LHCN-M2 (cell line): ENCODE data around the gene IGFLR1. TPM values are rescaled to one million over a fixed set of nuclear protein-coding genes. Genes with fewer than 3 reads are reported as not detected.

Source experiments
- DNase-seq: peaks from one replicate; pipeline ENCODE4 v3.0.0-alpha.2; 2012; ENCODE audit warnings: low read depth
- total RNA-seq: library from RNA; depleted of rRNA; stranded (reverse); fragments of >200 nt; gene quantifications from 2 replicates; pipeline ENCODE4 v1.2.3, GENCODE V29; 2014

The IGFLR1 gene
- total RNA-seq, 1 experiment from 2014 or later, result 11.7 TPM

DNA sequence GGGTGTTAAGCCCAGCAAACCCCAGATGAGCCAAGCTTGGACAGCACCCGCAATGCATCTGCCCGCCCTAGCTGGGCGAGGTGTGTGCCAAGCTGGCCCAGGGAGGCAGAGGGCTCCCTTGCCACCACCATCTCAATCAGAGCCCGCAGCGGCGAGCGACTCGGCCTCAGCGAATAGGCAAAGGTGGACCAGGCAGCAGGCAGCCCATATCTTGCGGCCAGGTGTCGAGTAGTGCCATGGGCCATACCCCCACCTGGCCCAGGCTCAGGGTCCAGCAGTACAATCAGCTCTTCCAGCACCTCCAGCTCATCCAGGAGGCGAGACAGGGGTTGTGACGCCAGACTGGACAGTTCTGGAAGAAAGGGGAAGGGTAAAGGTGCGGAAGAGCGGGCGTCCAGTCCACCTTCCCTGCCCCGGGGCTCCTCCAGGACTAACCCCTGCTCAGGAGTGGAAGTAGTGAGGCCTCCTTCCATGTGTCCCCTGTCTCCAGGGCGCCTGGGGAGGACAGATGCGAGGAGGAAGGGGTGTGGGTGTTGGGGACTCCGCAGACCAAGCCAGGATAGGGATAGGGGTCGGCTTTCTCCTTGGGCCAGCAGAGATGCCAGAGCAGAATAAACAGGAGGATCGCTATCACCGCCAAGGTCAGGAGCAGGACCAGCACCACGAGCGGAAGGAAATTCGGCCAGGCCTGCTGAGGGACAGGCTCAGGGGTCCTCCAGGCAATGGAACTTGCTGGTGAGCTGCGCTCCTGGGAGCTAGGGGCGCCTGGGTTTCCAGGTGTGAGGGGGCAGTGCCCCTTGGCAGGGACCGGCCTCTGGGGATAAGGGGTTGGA is 2.8 kb downstream of the IGFLR1 start:
- no peak for DNase-seq

DNA sequence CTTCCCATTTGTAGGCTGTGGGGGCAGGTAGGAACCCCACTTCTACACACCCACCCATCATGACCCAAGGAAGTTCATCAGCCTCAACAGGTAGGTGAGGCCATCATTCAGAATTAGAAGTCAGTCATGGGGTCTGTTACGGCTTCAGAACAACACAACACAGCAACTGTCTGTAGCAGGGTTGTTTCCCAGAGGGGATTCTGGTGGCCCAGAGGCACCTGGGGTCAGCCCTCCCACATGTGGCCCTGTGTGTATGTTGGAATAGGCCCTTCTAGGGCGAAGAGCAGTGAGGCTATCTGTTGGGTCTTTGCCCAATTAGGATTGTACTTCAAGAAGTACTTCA is 3.4 kb downstream of the IGFLR1 start:
- no peak for DNase-seq

DNA sequence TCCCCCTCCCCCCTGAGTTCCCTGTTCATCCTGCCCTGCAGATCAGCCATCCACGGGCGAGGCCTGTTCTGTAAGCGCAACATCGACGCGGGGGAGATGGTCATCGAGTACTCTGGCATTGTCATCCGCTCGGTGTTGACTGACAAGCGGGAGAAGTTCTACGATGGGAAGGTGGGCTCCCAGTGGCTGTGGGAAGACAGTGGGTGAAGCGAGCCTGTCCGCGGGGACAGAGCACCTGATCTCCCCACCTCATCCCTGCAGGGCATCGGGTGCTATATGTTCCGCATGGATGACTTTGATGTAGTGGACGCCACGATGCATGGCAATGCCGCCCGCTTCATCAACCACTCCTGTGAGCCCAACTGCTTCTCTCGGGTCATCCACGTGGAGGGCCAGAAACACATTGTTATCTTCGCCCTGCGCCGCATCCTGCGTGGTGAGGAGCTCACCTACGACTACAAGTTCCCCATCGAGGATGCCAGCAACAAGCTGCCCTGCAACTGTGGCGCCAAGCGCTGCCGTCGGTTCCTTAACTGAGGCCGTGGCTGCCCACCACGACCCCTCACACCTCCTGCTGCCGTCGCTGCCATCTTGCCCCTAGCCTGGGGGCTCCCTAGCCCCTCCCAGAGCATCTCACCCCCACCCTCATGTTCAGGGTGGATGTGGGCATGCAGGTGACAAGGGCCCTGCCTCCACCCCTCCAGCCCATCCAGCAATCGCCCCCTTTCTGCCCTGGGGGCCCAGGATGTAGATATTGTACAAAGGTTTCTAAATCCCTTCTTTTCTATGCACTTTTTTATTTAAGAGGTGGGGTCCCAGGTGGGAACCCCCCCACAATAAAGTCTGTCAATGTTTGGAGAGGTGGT is 4.0 kb downstream of the IGFLR1 start:
- no peak for DNase-seq

DNA sequence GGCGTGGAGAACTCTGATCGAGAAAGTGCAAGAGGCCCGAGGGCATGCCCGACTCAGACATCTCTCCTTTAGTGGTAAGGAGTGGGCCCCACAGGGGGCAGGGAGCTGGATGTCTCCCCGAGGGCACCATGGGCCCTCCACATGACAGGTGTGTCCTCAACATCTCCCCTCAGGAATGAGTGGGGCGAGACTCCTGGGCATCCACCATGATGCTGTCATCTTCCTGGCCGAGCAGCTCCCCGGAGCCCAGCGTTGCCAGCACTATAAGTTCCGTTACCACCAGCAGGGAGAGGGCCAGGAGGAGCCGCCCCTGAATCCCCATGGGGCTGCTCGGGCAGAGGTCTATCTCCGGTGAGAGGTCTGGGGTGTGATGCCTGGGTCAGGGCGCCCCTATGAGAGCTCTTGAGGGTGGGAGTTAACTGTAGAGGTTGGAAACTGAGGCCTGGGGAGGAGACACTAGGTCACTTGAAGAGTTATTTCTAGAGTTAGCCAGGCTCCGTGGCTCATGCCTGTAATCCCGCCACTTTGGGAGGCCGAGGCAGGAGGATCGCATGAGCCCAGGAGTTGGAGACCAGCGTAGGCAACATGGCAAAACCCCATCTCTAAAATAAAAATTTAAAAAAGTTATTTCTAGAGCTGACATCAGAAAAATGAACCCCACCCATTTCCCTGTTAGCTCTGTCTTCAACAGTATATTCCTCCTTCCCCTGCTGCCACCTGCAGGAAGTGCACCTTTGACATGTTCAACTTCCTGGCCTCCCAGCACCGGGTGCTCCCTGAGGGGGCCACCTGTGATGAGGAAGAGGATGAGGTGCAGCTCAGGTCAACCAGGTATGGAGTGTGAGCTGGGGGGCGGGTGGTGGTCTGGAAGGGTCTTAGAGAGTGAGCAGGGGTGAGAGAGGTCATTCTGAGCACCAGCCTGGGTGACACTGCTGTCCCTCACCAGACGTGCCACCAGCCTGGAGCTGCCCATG is 5.1 kb downstream of the IGFLR1 start:
- no peak for DNase-seq

DNA sequence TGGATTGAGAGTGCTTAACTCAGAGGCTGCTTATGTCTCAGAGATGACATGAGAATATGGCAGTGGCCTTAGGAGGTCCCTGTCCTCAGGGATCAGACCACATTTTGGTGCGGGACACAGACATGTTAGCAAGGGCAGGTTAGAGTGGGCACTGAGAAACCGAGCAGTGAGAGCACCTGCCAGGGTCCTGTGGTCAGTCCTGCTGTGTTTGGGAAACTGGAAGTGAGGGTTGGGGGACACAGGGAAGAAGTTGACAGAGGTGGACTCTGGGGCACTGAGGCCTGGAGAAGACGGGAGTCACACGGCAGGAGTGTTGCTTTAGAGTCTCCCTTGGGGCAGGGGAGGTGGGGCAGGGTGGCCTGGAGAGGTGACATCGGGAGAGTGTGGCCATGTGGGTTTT is 7.4 kb downstream of the IGFLR1 start:
- no peak for DNase-seq

DNA sequence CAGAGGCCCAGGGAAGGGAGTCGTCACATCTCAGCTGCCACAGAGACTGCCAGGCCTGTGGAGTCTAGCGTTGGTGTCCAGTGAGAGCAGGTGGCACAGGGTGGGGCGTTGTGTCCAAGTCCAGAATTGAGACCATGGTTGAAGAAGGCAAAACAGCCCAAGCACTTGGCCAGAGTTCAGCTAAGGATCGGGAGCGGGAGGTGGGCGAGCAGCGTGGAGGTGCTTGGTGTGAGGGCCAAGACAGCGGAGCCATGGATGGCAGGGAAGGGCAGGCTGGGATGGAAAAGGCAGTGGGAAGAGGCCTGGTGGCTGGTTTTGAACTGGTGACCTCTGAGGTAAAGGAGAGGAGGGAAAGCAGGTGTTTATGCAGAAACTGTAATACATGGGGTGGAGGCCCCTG is 8.0 kb downstream of the IGFLR1 start:
- no peak for DNase-seq

DNA sequence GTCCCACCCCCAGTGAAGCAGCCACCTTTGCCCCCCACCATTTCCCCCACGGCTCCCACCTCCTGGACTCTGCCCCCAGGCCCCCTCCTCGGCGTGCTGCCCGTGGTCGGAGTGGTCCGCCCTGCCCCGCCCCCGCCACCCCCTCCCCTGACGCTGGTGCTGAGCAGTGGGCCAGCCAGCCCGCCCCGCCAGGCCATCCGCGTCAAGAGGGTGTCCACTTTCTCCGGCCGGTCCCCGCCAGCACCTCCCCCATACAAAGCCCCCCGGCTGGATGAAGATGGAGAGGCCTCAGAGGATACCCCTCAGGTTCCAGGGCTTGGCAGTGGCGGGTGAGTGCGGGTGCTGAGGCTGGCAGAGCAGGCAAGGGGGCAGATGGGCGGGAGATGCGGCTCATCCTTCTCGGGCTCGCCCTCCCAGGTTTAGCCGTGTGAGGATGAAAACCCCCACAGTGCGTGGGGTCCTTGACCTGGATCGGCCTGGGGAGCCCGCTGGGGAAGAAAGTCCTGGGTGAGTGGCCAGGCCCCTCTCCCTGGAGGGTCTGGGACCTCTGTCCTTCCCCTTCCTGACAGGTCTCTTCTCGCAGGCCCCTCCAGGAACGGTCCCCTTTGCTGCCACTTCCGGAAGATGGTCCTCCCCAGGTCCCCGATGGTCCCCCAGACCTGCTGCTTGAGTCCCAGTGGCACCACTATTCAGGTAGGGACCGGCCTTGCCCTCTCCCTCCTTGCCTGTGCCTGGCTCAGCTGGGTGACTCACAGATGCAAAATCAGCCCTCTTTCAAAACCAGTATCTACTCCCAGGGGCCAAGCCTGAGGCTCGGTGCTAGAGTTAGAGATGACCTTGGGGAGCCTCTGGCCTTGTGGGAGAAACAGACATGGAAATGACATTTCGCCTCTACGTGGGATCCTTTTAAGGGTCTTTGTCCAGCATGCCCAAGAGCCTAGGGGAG is 8.8 kb downstream of the IGFLR1 start:
- no peak for DNase-seq

DNA sequence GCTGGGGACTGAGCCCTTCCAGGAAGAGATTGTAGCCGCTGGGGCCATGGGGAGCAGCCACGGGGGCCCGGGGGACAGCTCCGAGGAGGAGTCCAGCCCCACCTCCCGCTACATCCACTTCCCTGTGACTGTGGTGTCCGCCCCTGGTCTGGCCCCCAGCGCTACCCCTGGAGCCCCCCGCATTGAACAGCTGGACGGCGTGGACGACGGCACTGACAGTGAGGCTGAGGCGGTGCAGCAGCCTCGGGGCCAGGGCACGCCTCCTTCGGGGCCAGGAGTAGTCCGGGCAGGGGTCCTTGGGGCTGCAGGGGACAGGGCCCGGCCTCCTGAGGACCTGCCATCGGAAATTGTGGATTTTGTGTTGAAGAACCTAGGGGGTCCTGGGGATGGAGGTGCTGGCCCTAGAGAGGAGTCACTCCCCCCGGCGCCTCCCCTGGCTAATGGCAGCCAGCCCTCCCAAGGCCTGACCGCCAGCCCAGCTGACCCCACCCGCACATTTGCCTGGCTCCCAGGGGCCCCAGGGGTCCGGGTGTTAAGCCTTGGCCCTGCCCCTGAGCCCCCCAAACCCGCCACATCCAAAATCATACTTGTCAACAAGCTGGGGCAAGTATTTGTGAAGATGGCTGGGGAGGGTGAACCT is 9.6 kb downstream of the IGFLR1 start:
- no peak for DNase-seq

DNA sequence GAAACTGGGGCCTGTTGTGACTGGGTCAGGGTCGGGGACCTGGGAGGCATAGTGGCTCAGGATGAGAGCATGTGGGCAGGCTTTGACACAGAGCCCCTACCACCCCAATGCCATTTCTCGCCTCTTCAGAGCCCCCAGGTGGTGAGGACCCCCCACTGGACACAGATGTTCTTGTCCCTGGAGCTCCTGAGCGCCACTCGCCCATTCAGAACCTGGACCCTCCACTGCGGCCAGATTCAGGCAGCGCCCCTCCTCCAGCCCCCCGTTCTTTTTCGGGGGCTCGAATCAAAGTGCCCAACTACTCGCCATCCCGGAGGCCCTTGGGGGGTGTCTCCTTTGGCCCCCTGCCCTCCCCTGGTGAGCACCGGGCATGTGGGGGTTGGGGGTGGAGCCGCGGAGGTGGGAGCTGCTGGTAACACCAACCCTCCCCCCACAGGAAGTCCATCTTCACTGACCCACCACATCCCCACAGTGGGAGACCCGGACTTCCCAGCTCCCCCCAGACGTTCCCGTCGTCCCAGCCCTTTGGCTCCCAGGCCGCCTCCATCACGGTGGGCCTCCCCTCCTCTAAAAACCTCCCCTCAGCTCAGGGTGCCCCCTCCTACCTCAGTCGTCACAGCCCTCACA is 10.4 kb downstream of the IGFLR1 start:
- DNase-seq, result no peak

DNA sequence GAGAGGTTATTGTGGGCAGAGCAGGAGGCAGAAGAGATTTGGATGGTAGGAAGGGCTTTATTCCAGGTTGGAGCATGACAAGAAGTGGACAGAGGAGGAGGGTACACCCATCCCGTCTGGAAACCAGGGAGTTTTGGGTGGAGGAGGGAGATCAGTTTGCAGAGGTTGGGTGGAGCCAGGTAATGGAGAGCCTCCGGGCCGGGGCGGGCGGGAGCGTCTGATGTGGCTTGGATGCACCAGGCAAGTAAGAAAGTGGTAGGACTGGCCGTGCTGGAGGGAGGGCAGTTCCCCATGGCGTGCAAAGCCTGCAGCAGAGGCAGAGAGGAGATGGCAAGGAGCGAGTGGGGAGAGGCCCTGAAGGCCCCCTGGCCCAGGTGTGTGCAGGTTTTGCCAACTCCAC is 10.9 kb downstream of the IGFLR1 start:
- DNase-seq, result no peak

DNA sequence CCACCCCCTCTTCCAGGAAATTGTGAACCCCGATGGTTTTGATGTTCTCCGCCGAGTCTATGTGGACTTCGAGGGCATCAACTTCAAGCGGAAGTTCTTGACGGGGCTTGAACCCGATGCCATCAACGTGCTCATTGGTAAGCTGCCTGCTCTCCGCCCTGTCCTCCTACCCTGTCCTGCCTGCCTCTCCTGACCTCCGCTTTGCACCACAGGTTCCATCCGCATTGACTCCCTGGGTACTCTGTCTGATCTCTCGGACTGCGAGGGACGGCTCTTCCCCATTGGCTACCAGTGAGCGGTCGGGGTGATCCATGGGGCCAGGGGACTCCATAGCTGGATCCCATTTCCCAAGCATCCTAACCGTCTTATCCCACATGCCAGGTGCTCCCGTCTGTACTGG is 11.9 kb downstream of the IGFLR1 start:
- DNase-seq, result no peak

DNA sequence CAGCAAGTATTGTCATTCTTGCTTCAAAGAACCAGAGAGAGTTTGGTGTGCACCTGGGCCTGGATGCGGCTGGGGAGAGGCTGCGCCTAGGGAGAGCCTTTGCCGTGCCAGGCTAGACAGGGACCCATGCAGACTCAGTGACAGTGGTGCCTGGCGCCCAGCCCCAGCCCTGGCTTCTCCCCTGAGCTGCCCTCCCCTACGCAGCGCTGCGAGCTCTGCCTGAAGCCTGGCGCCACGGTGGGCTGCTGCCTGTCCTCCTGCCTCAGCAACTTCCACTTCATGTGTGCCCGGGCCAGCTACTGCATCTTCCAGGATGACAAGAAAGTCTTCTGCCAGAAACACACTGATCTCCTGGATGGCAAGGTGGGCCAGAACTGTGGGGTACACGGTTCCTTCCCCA is 12.5 kb downstream of the IGFLR1 start:
- DNase-seq, result no peak

DNA sequence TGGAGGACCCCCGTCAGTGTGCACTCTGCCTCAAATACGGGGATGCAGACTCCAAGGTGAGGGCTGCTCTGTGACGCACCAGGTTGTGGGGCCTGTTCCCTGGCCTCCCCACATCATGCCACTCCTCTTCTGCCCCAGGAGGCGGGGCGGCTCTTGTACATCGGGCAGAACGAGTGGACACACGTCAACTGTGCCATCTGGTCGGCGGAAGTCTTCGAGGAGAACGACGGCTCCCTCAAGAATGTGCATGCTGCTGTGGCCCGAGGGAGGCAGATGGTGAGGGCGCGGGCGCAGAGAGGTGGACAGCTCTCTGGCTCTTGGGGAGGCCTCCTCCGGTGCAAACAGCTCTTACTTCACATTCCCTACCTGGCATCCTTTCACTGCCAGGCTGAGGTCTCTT is 13.2 kb downstream of the IGFLR1 start:
- DNase-seq, result no peak

DNA sequence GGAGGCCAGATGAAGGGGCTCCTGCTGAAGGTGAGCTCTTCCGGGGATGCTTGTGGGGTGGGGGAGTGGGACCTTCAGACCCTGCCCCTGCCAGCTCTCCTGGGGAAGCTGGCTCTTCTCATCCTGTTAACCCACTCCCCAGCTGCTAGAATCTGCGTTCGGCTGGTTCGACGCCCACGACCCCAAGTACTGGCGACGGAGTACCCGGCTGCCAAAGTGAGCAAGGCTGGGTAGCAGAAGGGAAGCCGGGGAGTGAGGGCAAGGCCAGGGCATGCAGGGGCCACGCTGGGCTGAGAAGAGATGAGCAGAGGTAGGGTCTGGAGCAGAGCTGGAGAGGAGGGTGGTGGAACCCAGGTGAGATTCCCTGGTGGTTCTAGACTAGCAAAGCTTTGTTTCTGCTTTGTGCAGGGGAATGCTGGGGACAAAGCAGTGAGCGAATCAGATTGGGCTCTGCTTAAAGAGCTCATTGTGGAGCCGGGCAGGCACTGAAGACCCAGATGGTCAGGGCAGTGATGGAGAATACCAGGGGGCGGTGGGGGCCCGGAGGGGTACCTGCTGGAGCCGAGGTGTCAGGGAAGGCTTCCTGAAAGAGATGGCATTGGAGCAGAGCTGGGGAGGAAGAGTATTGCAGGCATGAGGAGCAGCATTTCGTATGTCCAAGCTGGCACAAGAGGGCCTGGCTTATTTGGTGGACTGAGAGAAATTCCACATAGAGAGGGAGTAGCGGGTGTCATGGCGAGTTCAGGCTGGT is 14.1 kb downstream of the IGFLR1 start:
- DNase-seq, result no peak

DNA sequence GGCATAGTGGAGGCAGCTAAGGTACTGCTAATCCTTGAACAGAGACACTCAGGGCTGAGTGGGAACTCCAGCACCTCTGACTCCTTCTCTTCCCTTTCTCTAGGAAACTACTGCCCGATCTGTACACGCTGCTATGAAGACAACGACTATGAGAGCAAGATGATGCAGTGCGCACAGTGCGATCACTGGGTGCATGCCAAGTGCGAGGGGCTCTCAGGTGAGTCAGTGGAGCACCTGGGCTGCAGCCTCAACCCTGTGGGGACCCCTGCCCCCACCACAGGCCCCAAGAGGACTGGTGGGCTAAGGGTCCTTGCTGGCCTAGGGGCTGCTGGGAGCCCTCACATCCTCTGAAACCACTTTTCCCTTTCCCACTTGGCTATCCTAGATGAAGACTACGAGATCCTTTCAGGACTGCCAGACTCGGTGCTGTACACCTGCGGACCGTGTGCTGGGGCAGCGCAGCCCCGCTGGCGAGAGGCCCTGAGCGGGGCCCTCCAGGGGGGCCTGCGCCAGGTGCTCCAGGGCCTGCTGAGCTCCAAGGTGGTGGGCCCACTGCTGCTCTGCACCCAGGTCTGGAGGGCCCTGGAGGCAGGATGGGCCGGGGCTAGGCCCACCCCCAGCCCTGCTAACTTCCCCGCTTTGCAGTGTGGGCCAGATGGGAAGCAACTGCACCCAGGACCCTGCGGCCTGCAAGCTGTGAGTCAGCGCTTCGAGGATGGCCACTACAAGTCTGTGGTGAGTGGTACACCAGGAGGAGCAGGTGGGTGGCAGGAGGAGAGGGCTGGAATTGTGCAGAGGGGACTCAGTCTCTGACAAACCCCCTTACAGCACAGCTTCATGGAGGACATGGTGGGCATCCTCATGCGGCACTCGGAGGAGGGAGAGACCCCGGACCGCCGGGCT is 14.9 kb downstream of the IGFLR1 start:
- no peak for DNase-seq

DNA sequence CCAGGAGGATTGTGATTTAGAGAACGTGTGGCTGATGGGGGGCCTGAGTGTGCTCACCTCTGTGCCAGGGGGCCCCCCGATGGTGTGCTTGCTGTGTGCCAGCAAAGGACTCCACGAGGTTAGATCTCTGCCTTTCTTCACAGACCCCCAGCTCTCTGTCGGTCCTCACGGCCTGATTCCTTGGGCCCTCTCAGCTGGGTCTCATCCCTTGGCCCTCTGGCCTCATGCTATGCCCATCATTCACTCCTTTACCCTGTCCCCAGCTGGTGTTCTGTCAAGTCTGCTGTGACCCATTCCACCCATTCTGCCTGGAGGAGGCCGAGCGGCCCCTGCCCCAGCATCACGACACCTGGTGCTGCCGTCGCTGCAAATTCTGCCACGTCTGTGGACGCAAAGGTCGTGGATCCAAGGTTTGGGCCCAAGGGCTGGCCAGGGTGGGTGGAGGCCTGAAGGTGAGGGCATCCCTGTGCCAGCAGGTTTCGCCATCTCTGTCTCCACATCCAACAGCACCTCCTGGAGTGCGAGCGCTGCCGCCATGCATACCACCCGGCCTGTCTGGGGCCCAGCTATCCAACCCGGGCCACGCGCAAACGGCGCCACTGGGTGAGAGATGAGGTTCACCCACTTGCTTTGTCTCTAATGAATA is 16.9 kb downstream of the IGFLR1 start:
- DNase-seq, result no peak

DNA sequence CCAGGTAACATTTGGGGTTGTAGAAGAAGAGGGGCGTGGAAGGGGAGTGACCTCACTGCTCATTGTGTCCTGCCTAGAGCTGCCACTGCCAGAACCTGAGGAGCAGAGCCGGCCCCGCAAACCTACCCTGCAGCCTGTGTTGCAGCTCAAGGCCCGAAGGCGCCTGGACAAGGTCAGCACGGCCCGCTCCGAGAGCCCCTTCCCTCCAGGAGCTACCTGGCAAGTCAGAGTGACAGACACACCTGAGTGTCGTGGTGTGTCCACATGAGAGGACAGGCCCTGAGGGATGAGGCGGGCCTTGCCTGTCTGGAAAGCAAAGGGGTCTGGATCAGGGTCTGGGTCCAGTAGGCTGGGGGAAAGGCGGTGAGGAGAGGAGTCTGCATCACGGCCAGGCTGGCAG is 17.7 kb downstream of the IGFLR1 start:
- DNase-seq, result no peak
